Fibroblast of skin of right biceps (primary cell): ENCODE results near the gene GJD2.

Experiments used
- DNase-seq: peaks from one replicate; pipeline ENCODE4 v3.0.0-alpha.2; 2013

The GJD2 gene

DNA sequence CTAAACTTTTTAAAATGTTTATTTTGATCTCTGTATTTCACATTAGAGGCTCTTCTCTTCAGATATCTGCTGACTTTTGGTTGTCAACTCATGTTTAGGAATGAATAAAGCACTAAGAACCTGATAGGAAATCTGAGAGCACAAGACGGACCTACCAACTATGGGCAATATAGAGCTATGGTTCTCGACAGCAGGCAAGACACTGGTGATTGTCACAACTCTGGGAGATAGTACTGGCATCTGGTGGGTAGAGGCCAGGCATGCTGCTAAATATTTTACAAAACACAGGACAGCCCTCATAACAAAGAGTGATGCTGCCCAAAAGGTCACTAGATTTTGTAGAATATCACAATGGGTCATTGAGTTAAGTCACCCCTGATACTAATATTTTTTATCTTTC, 17.5 kb upstream of the GJD2 start:
- no peak for DNase-seq

DNA sequence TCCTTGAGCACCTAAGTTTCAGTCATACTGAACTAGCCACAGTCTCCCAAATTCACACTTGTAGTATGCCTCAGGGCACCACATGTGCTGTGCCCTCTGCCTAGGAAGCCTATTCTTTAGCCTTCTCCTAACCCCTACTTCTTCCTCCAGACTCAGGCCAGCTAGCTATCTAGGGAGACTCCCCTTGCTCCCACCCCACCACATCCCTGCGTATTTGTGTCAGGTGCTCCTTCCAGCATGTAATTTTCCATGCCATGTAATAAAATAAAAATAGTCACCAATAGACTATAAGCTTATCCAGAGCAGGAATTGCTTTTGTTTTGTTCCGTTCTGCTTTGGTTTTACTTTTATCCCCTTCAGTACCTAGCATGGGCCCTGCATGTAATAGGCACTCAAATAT, 14.9 kb upstream of the GJD2 start:
- no peak for DNase-seq

DNA sequence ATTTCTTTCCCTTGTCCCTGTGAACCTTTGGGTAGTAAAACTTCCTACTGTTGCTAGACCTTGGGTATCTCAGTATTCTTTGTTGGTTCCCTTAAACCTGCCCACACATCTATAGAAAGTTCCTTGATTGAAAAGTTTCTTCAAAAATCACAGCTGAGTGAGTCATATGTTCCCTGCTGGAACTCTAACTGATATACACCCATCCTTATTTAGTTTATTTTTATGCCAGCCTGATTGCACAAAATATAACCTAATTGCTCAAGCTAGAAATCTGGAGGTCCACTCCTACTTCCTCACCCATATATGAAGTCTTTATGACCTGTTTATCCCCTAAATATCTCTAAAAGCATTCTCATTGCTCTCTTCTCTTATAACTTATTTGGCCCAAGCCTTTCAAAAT, 13.7 kb upstream of the GJD2 start:
- DNase-seq: no peak

DNA sequence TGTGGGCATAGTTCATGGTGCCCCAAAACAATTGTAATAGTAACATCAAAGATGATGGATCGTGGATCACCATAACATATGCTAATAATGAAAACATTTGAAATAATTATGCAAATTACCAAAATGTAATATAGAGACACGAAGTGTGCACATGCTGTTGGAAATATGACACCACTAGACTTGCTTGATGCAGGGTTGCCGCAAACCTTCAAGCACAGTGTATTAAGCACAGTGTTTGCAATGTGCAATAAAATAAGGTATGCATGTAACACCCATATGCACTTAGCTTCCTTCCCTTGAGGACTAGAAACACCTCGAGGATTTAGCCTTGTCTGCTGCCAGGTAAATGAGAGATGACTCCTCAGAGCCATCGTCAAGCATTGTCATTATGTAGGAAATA, 10.9 kb upstream of the GJD2 start:
- no peak for DNase-seq

DNA sequence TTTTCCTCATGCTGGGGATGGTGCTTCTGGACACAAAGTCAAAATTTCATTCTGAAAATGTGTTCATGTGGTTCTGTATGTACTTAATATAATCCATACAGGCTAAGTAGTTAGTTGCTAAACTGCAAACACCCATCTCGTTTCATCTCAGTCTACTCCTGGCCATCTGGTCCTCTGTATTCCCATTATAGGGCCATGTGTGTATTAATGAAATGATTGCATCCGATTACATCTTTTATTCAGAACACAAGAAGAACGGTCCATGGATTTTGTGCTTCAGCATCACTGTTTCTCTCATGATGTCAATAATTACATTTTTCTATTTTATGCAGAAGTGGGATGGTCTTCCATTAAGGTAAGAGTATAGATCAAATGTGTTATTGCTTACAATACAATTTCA, 6.1 kb upstream of the GJD2 start:
- DNase-seq: no peak

DNA sequence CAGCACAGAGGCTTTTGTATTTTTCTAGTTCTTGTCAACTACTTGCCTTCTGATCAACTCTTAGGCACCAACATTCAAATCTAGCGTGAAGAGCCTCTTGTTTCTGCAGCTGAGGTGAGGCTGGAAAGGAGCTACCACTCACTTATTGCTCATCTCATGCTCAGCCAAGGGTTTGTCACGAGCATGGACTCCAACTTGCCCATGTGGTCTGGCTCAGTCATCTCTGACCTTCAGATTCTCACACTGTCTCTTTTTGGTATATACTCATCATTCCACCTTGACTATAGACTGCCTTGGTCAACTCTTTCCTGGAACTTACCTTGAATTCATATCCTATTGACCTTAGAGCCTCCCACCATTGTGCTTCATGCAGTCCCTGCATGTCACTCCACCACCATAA, 5.2 kb upstream of the GJD2 start:
- no peak for DNase-seq

DNA sequence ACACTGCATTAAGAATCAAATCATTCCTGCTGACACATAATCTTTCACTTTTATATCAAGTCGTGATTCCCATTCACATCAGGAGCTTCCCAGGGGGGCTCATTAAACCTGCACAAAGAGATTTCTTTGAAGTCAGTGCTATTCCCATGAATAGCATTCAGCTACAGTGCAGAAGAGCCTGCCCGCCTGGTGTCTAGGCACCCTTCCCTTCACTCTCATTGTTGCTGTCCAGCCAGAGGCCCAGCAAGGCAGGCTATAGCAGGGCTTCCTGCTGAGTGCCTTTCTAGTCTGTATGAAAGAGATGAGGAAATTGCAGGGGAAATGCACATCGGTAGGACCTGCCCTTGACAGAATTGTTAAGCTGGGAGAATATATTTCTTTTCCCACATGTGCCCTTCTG, 4.5 kb upstream of the GJD2 start:
- DNase-seq: no peak

DNA sequence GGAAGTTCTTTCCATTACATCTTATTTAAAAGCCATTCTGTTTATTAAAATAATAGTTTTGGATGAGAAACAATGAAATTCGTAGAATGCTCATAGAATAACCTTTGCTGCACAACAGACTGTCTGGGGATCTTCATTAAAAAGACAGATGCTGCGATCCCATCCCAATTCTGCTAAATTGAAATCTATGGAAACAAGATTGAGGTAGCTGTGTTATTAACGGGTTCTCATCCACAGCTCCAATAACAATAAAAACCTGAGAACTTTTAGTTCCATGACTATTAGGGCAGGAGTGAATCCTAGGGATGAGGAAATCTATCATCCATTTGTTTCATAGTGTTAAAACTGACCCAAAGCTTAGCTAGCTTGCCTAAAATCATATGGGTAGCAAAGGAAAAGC, 2.5 kb upstream of the GJD2 start:
- DNase-seq: no peak

DNA sequence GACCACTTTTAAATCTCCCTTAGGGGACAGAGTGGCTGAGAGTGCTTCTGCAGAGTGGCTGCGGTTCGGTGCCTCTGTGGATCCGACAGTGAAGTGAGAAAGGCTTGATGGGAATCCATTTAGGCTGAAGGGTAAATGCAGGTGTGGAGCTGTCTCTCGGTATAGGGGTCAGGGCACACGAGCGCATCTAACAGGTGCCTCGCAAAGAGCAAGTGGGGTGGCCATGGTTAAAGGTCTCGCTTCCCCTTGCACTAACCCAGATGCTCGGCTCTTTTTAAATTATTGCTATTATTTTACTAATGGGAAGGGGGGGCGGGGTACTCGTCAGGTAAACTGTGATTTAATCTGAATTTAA, 598 bp upstream of the GJD2 start:
- DNase-seq: no peak

DNA sequence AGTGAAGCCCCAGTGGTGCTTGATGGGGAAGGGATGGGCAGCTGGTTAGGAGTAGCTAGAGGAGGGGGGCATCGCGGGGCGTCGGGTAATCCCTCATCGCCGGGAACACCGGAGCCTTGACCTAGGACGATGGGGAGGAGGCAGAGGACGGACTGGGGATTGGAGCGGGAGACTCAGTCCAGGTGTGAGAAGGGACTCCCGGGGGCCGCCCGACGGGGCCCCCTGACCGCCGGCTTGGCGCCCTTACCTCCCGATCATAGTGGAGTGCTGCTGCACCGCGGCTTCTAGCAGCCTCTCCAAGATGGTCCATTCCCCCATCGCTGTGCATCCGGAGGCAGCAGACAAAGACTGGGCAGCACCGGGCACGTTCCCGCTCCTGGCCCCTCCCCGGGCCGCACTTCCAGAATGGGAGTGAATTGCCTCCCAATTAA, 612 bp downstream of the GJD2 start:
- DNase-seq: no peak

DNA sequence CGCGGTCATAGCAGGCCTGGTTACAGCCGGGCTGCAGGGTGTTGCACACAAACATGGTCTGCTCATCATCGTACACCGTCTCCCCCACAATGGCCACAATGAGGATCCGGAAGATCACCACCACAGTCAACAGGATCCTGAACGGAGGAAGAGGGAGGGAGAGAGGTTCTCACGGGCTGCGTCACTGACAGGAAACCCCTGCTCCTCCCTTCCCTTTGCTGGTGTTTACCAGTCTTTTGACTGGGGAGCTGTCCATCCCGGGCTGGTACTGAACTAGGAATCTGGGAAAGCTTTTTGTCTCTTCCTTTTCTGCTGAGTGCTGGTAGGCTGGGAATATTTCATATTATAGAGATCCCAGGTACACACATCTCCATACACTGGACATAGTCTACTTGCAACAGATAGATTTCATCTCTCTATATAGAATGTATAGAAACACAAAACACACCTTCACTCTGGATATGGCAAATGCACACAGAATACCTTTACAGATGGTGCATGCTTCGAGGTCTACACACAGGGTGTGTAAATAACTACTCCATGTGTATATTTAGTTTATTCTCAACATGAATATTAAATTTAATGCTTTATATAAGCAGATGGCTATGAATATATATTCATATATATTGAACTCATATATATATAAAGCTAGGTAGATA, 1.4 kb downstream of the GJD2 start:
- peak; percentile 59 for DNase-seq

DNA sequence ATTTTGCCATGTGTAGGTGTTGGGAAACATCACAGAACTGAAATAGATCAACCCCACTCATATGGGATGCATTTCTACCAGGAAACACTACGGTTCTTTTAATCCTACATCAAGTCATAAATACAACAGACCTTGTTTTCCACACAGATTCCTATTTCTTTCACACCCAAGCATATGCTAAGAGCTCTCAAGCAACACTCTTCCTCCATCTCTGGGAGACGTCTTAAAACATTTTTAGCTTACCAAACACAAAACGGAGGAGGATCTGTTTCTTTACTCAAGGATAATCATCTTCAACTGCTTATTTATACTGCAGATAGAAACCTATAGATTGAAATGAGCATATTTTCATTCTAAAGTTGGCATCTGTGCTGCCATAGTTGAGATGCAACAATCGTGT, 5.1 kb downstream of the GJD2 start:
- no peak for DNase-seq

DNA sequence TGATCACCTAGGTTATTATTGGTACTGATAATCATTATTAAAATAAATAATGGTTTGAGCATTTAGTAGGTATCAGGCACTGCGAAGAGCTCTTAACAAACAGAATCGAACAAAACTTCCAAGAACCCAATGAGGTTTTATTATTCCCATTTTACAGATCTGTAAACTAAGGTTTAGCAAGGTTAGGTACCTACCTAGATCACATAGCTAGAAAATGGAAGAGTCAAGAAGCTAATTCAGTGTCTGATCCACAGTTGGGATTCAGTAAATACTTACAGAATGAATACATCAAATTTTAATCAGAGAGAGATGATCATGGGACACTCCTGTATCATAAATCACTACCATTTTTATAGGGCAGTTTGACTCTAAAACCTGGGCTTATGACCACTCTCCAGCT, 15.5 kb downstream of the GJD2 start:
- no peak for DNase-seq

DNA sequence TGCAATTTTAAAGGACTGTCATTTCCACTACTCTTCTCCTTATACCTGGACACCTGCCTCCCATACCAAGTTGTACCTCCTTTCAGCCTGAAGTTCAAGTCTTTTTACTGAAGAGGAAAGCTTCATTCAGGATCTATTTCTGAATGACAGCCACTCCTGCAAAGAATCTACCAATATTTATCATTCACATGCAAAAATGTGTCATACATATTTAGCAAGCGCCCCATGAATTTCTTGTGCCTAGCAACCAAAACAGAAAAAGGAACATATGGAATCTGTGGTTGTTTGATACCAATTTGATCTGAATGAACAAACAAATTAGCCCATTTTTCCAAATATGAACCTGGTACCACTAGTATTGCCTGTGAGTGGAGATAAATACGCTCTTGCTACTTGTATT, 16.8 kb downstream of the GJD2 start:
- DNase-seq: no peak

DNA sequence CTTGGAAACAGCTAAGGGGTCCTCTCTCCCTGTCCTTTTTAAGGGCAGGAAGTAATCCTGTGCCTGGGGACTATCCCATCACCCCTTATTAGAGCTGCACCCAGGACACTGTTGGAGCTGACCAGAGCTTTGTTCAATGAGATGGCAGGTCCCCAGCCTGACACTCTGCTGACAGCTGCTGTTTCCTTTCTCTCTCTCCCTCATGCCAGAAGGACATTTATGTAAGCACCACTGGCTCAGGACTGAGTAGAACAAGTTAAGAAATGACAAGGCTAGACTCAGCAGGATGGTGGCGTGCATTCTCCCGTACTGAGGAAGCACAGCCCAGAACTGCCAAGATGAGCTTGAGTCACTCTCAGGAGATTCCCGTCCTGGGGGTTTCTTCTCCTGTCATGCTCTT, 17.3 kb downstream of the GJD2 start:
- no peak for DNase-seq

DNA sequence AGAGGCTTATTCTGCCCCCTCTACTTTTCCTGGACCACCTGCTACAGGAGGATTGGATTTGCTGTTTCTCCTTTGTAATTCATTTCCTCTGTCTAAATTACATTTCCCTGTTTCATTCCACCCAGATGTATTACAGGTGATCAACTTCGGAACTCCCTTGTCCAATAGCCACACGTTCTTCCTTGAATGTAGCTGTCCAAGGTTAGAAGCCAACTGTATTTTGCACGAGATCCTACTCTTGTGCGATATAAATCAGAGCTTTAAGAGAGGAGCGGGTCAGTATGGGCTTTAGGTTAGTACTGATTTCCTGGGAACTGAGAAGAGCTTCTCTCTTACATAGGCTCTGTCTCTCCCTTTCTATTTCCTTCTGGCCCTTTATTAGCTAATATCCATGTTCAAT, 20.5 kb downstream of the GJD2 start:
- no peak for DNase-seq

DNA sequence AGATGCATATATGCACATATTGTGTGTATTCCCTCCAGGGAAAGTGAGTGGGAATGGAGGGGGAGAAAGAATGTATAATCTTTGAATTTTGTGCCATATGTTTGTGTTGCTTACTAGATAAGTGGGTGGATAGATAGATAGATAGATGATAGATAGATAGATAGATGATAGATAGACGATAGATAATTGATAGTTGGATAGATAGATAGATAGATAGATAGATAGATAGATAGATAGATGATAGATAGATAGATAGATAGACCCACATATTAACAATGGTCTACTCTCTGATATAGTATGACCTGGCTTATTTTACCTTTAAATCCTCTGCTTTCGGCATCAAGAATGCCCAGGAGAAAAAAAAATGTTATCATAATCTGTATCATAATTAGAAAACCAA, 21.2 kb downstream of the GJD2 start:
- no peak for DNase-seq

DNA sequence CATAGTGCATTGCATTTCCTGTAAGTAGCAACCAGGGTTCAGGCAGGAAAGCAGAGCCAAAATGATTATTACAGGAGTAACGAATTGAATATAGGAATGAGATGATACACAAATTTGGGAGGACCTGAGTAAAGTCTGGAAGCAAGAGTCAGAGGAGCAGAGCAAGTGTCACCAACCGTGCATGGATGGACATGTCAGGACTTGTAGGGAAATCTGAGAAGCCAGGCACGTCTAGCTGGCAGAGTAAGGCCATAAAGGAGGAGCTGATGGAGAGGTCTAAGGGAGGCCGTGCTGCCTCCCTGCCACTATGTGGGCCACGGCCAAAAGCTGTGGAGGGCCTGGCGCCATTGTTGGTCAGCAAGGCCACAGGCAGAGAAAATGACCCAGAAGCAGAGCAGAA, 22.4 kb downstream of the GJD2 start:
- DNase-seq: no peak

DNA sequence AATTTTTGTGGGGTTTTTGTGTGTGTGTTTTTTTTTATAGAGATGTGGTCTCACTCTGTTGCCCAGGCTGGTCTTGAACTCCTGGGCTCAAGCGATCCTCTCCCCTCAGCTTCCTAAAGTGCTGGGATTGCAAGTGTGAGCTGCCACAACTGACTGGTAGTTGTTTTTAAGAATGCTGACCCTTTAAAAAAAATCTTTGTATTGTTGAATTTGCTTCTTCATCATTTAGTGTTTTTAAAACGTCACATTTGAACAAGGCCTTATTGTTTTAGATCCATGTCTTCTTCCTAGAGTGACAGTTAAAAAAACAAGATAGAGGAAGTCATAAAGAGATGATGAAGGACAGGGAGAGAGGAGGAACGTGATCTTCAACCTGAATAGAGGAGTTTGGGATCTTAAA, 24.1 kb downstream of the GJD2 start:
- no peak for DNase-seq

DNA sequence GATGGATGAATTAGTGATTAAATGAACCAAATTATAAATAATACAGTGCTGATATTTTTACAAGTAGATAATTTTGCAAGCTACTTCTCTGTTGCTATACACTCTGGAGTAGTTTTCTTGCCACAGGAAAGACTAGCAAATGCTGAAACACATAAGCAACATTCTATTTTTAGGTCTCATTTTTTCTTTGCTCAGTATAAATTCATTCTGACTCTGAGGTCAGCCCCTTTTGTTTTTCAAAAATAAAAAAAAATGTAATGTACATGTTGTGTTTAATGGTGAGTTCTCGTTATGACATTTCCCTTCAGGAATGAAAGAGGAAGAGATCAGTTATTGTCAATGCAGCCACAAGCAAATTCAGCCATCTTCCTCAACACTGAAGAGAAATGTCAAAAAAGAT, 24.9 kb downstream of the GJD2 start:
- peak; percentile 6 for DNase-seq

DNA sequence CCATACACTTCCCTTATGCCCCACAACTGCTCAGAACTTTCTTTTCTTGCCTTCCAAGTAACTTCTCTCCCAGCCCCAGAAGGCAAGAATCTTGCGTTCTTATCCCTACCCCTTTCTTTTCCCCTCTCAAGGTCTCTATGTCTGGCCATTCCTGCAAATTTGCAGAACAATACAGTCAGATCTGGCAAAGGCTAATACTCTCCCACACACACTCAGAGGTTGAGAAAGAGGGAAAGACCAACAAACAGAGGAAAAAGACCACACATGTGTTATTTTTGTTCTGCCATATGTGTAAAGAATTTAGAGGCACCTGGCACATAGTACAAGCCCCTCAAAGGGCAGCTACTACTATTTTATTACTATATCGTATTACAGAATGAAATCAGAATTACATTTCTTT, 25.7 kb downstream of the GJD2 start:
- no peak for DNase-seq

DNA sequence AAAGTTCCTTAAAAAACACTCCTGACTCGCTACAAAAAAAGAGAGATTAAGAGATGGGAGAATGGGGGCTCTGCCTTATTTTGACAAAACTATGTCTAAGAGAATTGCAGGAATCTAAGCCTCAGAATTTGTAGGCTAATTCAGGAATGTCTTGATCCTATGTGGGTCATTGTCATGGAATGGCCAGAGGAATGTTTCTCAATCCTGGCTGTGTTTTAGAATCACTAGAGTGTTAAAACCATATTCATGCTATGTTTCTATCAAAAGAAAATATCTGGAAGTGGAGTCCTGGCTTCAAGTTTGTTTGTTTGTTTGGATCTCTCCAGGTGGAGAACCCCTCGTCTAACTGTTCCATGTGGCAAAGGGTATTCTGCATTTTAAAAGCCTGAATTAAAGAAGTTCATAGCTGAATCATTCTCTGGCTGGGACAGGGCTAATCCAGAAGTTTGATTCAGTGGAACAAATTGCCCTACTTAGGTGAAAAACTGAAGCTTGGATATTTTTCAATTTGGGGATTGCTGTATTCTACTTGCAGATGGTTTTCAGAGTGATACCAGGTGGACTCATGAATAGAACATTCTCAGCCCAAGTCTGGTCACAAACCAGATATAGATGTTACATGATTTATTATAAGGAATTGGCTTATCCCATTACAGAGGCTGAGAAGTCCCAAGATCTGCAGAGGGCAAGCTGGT, 28.2 kb downstream of the GJD2 start:
- peak; percentile 72 for DNase-seq

DNA sequence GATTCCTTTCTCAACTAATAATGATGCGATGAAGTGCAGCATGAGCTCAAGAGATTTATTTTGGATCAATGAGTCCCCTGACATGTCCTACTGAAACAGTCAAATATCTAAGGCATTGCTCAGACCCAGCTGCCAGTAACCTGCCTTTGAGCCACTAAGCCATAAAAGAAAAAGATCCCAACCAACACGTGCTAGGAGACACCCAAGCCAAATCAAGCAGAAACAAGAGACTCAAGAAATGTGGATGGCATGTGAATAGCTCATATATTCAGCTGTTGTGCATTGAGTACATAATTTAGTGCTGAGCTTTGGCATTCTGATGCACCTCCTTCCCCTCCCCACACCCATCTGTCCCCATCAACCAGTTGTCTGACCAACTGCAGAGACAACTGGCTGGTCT, 29.2 kb downstream of the GJD2 start:
- DNase-seq: peak; percentile 66

DNA sequence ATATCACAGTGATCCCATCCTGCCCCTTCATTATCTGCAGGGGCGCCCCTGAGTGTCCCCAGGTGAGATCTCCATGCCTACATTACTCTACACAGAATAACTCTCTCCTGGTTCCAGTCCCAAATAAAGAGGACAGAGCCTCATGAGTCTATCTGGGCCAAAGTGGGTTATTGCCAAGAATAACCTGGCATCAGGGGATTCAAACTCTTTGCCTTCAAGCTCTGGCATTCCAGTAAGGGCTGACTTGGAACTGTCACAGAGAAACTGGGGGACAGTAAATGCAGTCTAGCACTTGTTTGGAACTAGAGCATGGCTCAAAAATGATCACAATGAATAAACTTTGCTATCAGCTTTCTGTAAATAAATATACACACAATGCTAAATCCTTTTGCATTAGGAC, 30.3 kb downstream of the GJD2 start:
- DNase-seq: no peak

DNA sequence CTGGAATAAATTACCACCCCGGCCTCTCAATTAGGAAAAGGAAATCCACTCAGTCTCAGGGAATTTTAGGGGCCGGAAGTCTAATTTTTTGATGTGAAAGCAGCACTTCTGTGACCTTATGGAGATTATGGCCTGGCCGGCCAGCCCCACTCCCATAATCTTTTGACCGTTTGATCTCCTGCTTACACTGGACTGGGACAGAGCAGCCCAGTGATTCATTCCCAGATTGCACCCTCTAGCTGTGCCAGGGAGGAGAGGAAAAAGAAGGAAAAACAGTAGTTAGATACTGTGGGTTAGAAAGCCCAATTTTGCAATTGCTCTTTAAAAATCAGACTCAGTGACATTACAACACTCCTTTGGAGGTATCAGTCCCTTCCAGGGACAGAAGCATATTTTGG, 32.4 kb downstream of the GJD2 start:
- DNase-seq: peak; percentile 46
